ENCODE results near the gene CACNA1C.

CACNA1C gene

DNA sequence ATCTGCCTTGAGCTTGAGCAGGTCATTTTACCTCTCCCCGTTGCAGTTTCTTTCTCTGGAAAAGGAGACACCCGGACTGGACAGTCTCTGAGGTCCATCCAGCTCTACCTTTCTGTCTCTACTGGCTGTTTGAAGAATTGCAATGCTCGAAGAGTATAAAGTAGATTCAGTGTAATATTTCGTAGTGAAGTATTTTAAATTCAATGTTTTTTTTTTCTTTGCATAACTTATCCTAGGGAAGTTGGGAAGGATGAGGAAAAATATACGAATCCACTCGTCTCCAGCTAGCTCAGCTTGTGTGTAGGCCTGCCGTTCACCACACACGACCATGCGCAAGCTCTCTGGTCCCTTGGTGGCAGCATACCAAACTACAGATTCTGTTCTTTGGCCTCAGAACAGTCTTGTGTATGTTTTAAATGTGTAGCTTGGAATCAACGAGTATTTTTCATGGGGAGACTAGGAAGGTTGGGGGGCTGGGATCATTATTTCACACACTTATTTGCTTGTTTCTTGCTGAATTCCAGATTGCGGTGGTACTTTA lies 307.9 kb downstream of the CACNA1C start:
- H3K27ac ChIP-seq (ENCODE audit: poor library complexity, severe bottlenecking), result no peak overlapping the region
- H3K4me1 ChIP-seq (ENCODE audit: insufficient read depth, poor library complexity, severe bottlenecking), result no peaks in the 10 kb centered on the region
- DNase-seq (ENCODE audit: low spot score), result no peak
- no peaks in the 10 kb centered on the region for H3K9me3 ChIP-seq (ENCODE audit: severe bottlenecking)
- TF ChIP-seq CTCF (IDR thresholded peaks at IDR 0.05; ENCODE audit: poor library complexity, severe bottlenecking), result peak; percentile 20
- no peaks in the 10 kb centered on the region for H3K36me3 ChIP-seq (ENCODE audit: low read depth)
- no peaks in the 10 kb centered on the region for H3K27me3 ChIP-seq (ENCODE audit: insufficient read depth, poor library complexity, severe bottlenecking)
- H3K4me3 ChIP-seq (ENCODE audit: severe bottlenecking), result no peak overlapping the region
- ATAC-seq (ENCODE audit: low read depth), result 0 out of 3 replicates have a peak, but pooled peaks have one; percentile 40

GRCh38 chr12:2363836-2364609 lies 311.2 kb downstream of the CACNA1C start:
- no peaks in the 10 kb centered on the region for H3K9me3 ChIP-seq (ENCODE audit: severe bottlenecking)
- no peak overlapping the region for H3K27ac ChIP-seq (ENCODE audit: poor library complexity, severe bottlenecking)
- no peak overlapping the region for H3K4me3 ChIP-seq (ENCODE audit: severe bottlenecking)
- peaks cover 8% of the 10 kb centered on the region for H3K27me3 ChIP-seq (ENCODE audit: insufficient read depth, poor library complexity, severe bottlenecking)
- no peak for ATAC-seq (ENCODE audit: low read depth)
- no peaks in the 10 kb centered on the region for H3K36me3 ChIP-seq (ENCODE audit: low read depth)
- no peak for DNase-seq (ENCODE audit: low spot score)
- TF ChIP-seq CTCF (IDR thresholded peaks at IDR 0.05; ENCODE audit: poor library complexity, severe bottlenecking), result no peak
- H3K4me1 ChIP-seq (ENCODE audit: insufficient read depth, poor library complexity, severe bottlenecking), result no peaks in the 10 kb centered on the region

- no peak for DNase-seq (ENCODE audit: low spot score)
- no peaks in the 10 kb centered on the region for H3K36me3 ChIP-seq (ENCODE audit: low read depth)
Measured at GRCh38 chr12:2364631-2365051, 311.9 kb downstream of the CACNA1C start.

GRCh38 chr12:2366711-2367110 lies 313.9 kb downstream of the CACNA1C start:
- no peak for DNase-seq (ENCODE audit: low spot score)
- no peaks in the 10 kb centered on the region for H3K9me3 ChIP-seq (ENCODE audit: severe bottlenecking)

More at GRCh38 chr12:2364631-2365051, 311.9 kb downstream of the CACNA1C start:
- H3K4me1 ChIP-seq (ENCODE audit: insufficient read depth, poor library complexity, severe bottlenecking), result no peaks in the 10 kb centered on the region
- TF ChIP-seq CTCF (IDR thresholded peaks at IDR 0.05; ENCODE audit: poor library complexity, severe bottlenecking), result no peak
- no peak for ATAC-seq (ENCODE audit: low read depth)
- no peak overlapping the region for H3K4me3 ChIP-seq (ENCODE audit: severe bottlenecking)
- no peak overlapping the region for H3K27ac ChIP-seq (ENCODE audit: poor library complexity, severe bottlenecking)
- peaks cover 8% of the 10 kb centered on the region for H3K27me3 ChIP-seq (ENCODE audit: insufficient read depth, poor library complexity, severe bottlenecking)
- no peaks in the 10 kb centered on the region for H3K9me3 ChIP-seq (ENCODE audit: severe bottlenecking)

More at GRCh38 chr12:2366711-2367110, 313.9 kb downstream of the CACNA1C start:
- H3K27me3 ChIP-seq (ENCODE audit: insufficient read depth, poor library complexity, severe bottlenecking), result peaks cover 12% of the 10 kb centered on the region
- H3K4me1 ChIP-seq (ENCODE audit: insufficient read depth, poor library complexity, severe bottlenecking), result no peaks in the 10 kb centered on the region
- H3K27ac ChIP-seq (ENCODE audit: poor library complexity, severe bottlenecking), result no peak overlapping the region
- TF ChIP-seq CTCF (IDR thresholded peaks at IDR 0.05; ENCODE audit: poor library complexity, severe bottlenecking), result no peak
- no peak for ATAC-seq (ENCODE audit: low read depth)
- no peaks in the 10 kb centered on the region for H3K36me3 ChIP-seq (ENCODE audit: low read depth)
- no peak overlapping the region for H3K4me3 ChIP-seq (ENCODE audit: severe bottlenecking)

Data from RWPE2 (cell line).